SU-DHL-6 (cell line): Measurements from ENCODE around the gene TNPO2.

ENCODE experiments used
- CTCF ChIP-seq: fragments of 200-600 bp; sonication (generic); IDR thresholded peaks from one replicate; pipeline ENCODE4 v1.5.1; 2017; ENCODE audit warnings: antibody characterized with exemption, mild to moderate bottlenecking, low read length, moderate library complexity; ENCODE audit not compliant: insufficient read depth, poor library complexity, severe bottlenecking
- EZH2phosphoT487 ChIP-seq: fragments of 200-600 bp; sonication (generic), shearing (Covaris generic); conservative IDR thresholded peaks from 2 replicates; pipeline ENCODE4 v1.6.1; 2018; ENCODE audit warnings: mild to moderate bottlenecking, antibody characterized with exemption, low read length, moderate library complexity, mixed read lengths

GRCh38 chr19:12733369-12734214, 9.9 kb upstream of the TNPO2 start:
- TF ChIP-seq CTCF (peak; percentile 63), EZH2phosphoT487 (no peak)
